Tibial artery (tissue), 4 donors: ENCODE data around the gene BCL7B.

Experiments used
- DNase-seq, 2 donors: peaks; one replicate each; pipeline ENCODE4 v3.0.0-alpha.2; 2019
- H3K27ac ChIP-seq, 2 donors: fragments of 200-600 bp; sonication (generic) in 1 of 2; 1 replicate in 1 of 2; 2 replicates in 1 of 2; pipeline ENCODE4 v1.5.1; 2018 to 2019; ENCODE audit warnings: mild to moderate bottlenecking in 1 of 2
- H3K27me3 ChIP-seq, 2 donors: fragments of 200-600 bp; sonication (generic) in 1 of 2; one replicate each; pipeline versions ENCODE4 v1.5.1 to v1.6.0; 2016 to 2019
- H3K36me3 ChIP-seq, 3 donors: fragments of 200-600 bp; sonication (generic) in 2 of 3; one replicate each; pipeline ENCODE4 v1.5.1; 2016 to 2019; ENCODE audit warnings: mild to moderate bottlenecking in 2 of 3
- H3K4me1 ChIP-seq, 4 donors: fragments of 200-600 bp; sonication (generic) in 2 of 4; 1 replicate in 3 of 4; 2 replicates in 1 of 4; pipeline ENCODE4 v1.5.1; 2016 to 2019
- H3K4me3 ChIP-seq, 2 donors: fragments of 200-600 bp; sonication (generic) in 1 of 2; 1 replicate in 1 of 2; 2 replicates in 1 of 2; pipeline ENCODE4 v1.5.1; 2018 to 2019; ENCODE audit warnings: mild to moderate bottlenecking in 2 of 2
- H3K9me3 ChIP-seq, 3 donors: fragments of 200-600 bp; sonication (generic) in 1 of 3; one replicate each; pipeline ENCODE4 v1.5.1; 2016 to 2019
- intact Hi-C: fragments of 100-400 bp; cut with DNase I; formaldehyde crosslinking; loops from one replicate; pipeline ENCODE4 v1.15.0; 2023; ENCODE audit warnings: low total_unique reads
- TF ChIP-seq, protein P1 (sequence below), 2 experiments: fragments of 200-600 bp in 1 of 2; fragments of 450-650 bp in 1 of 2; IDR thresholded peaks; one replicate each; pipeline ENCODE4 v1.5.1; 2017 to 2019; ENCODE audit warnings: antibody characterized with exemption in 2 of 2, mild to moderate bottlenecking in 1 of 2, moderate library complexity in 1 of 2

BCL7B gene

DNA sequence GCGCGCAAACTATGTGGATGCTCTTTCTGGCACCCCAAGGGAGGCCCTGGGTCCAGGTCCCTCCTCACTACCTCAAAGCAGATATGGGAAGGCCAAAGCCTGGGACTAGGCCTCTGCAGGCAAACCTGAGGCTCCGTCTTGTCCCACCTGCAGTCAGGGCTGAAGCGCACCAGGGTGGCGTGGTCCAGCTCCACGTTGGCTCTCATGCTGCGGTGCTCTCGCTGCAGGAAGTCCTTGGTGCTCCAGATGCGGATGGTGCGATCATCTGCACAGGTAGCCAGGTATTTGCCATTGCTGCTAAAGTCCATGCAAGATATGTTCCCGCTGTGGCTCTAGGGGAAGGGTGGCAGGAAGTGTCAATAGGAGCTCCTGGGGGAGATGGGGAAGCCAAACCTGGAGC is 16.3 kb upstream of the BCL7B start:
- Histone ChIP-seq H3K4me3 (no peak overlapping the region), H3K4me1 (peaks cover 0 to 25% (median 14%) of the 10 kb centered on the region in 4 donors), H3K27ac (no peak overlapping the region), H3K36me3 (peaks cover 57 to 67% (median 58%) of the 10 kb centered on the region in 3 donors), H3K27me3 (no peaks in the 10 kb centered on the region), H3K9me3 (no peaks in the 10 kb centered on the region)
- TF ChIP-seq, protein P1, sequence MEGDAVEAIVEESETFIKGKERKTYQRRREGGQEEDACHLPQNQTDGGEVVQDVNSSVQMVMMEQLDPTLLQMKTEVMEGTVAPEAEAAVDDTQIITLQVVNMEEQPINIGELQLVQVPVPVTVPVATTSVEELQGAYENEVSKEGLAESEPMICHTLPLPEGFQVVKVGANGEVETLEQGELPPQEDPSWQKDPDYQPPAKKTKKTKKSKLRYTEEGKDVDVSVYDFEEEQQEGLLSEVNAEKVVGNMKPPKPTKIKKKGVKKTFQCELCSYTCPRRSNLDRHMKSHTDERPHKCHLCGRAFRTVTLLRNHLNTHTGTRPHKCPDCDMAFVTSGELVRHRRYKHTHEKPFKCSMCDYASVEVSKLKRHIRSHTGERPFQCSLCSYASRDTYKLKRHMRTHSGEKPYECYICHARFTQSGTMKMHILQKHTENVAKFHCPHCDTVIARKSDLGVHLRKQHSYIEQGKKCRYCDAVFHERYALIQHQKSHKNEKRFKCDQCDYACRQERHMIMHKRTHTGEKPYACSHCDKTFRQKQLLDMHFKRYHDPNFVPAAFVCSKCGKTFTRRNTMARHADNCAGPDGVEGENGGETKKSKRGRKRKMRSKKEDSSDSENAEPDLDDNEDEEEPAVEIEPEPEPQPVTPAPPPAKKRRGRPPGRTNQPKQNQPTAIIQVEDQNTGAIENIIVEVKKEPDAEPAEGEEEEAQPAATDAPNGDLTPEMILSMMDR (IDR thresholded peaks at IDR 0.05) = no peak
- no peak for DNase-seq
- intact Hi-C loops = no loop called here

DNA sequence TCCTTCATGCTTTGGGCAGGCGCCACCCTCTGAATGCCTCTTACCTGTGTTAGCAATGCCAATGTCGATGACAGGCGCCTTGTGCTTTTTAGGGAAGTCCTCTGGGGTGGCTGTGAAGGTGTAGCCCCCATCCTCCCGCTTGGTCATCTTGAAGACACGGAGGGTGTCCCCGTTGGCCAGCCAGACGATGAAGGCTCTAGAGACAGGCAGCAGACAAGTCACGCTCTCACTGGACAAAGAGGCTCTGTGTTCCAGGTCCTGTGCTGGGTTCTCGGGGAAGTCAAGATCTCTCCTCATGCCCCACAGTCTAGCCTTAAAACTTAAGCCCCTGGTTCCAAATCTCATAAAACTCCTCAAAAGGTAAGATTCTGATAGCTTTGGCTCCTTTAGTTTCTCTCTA is 15.8 kb upstream of the BCL7B start:
- H3K36me3 ChIP-seq = peaks cover 57 to 67% (median 58%) of the 10 kb centered on the region in 3 donors
- no peaks in the 10 kb centered on the region for H3K9me3 ChIP-seq
- H3K4me3 ChIP-seq = no peak overlapping the region
- intact Hi-C loops = no loop called here
- TF ChIP-seq, protein P1 (IDR thresholded peaks at IDR 0.05) = no peak
- H3K27me3 ChIP-seq = no peaks in the 10 kb centered on the region
- DNase-seq = no peak
- H3K27ac ChIP-seq = no peak overlapping the region
- peaks cover 0 to 25% (median 14%) of the 10 kb centered on the region in 4 donors for H3K4me1 ChIP-seq

DNA sequence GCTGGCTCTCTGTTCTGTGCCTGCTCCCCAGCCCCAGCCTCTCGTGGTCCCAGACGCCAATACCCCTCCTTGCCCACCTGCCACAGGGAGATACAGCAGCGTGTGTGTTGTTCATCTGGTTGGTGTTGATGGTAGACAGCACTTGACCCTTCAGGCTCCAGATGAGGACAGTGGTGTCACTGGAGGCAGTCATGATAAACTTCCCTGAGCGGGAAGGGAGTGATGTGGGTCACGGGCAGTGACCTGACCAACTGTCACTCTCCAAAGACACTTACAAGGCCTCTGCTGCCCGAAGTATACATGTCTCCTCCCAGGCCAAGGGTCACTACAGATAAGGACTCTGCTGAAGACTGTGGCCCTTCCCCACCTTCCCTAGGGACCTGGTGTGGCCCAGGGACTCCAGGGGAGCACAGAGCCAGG is 15.3 kb upstream of the BCL7B start:
- intact Hi-C loops = no loop called here

DNA sequence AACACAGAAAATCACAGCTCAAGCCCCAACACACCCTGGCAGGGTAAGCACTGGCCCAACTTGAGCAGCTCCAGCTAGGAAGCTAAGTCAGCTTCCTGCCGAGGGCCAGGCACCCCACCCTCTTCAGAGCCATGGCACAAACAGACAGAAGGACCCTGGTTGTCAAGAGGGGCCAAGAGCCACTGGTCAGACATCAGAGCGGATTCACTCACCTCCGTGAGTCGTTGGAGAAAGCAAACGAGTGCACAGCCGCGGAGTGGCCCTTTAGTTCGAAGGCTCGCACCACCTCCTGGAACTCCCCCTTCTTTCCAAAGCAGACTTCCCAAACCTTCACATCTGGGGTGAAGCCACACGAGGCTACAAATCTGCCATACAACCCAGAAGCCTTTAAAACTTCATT is 13.5 kb upstream of the BCL7B start:
- intact Hi-C loops = no loop called here
- no peak for DNase-seq
- H3K27me3 ChIP-seq = no peaks in the 10 kb centered on the region
- H3K36me3 ChIP-seq = peaks cover 57 to 67% (median 58%) of the 10 kb centered on the region in 3 donors
- H3K4me3 ChIP-seq = no peak overlapping the region
- TF ChIP-seq, protein P1 (IDR thresholded peaks at IDR 0.05) = no peak
- peaks cover 0 to 7% (median under 1%) of the 10 kb centered on the region in 4 donors for H3K4me1 ChIP-seq
- no peak overlapping the region for H3K27ac ChIP-seq
- H3K9me3 ChIP-seq = no peaks in the 10 kb centered on the region

More for the DNA sequence above, 15.3 kb upstream of the BCL7B start:
- TF ChIP-seq, protein P1 (IDR thresholded peaks at IDR 0.05) = no peak
- Histone ChIP-seq H3K4me1 (peaks cover 0 to 22% (median 13%) of the 10 kb centered on the region in 4 donors), H3K9me3 (no peaks in the 10 kb centered on the region), H3K4me3 (no peak overlapping the region), H3K27me3 (no peaks in the 10 kb centered on the region), H3K27ac (no peak overlapping the region), H3K36me3 (peaks cover 57 to 67% (median 58%) of the 10 kb centered on the region in 3 donors)
- DNase-seq = no peak

DNA sequence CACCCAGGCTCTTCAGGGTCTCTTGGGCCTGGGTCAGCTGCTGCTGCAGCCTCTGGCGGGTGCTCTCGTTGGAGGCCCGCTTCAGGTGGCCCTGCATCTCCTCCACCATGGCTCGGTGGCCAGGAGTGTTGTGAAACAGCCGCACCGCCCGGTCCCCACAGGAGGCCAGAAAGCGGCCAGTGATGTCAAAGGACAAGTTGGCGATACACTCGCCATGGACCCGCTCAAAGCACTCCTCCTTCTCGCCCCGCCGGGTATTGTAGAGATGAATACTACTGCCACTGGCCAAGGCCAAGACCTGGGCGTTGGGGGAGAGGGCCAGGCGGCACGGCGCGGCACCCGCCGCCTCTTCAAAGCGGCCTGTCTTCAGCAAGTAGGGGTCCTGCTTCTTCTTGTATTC is 13.0 kb upstream of the BCL7B start:
- H3K4me1 ChIP-seq = peaks cover 0 to 3% (median 0%) of the 10 kb centered on the region in 4 donors
- DNase-seq = no peak
- TF ChIP-seq, protein P1 (IDR thresholded peaks at IDR 0.05) = no peak
- H3K4me3 ChIP-seq = no peak overlapping the region
- H3K36me3 ChIP-seq = peaks cover 57 to 66% (median 58%) of the 10 kb centered on the region in 3 donors
- no peaks in the 10 kb centered on the region for H3K27me3 ChIP-seq
- H3K9me3 ChIP-seq = no peaks in the 10 kb centered on the region
- intact Hi-C loops = no loop called here
- H3K27ac ChIP-seq = no peak overlapping the region
